Measurements from ENCODE around the gene CD7.

DNA sequence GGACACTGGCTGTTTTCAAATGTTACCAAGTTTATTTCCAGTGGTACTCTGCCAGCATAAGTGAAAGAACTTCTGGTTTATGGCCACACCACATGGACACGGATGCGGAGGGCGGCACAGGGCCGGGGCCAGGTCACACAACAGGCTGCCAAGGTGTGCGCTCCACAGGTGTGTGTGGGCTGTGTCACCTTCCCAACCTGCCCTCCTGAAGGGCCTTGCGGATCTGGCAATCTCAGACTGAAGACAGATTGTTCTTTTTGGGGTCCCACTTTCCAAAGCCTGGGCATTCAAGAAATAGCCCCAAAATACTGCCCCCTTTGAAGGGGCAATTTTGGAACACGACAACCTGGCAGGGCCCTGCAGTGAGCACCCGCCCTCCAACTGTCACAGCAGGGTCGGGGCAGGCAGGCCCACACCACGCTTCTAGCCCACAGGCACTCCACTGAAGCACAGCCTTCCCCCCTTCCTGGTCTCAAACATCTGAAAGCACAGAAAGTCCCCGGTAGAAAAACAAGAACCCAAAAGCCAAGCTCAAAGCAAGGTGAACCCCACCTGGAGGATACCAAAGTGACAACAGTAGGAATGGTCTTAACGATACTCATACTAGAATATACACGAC, 47.4 kb downstream of the CD7 start:
- TF ChIP-seq, protein P1, sequence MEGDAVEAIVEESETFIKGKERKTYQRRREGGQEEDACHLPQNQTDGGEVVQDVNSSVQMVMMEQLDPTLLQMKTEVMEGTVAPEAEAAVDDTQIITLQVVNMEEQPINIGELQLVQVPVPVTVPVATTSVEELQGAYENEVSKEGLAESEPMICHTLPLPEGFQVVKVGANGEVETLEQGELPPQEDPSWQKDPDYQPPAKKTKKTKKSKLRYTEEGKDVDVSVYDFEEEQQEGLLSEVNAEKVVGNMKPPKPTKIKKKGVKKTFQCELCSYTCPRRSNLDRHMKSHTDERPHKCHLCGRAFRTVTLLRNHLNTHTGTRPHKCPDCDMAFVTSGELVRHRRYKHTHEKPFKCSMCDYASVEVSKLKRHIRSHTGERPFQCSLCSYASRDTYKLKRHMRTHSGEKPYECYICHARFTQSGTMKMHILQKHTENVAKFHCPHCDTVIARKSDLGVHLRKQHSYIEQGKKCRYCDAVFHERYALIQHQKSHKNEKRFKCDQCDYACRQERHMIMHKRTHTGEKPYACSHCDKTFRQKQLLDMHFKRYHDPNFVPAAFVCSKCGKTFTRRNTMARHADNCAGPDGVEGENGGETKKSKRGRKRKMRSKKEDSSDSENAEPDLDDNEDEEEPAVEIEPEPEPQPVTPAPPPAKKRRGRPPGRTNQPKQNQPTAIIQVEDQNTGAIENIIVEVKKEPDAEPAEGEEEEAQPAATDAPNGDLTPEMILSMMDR (conservative IDR thresholded peaks at IDR 0.05; ENCODE audit: low read length), result no peak
- no peak for TF ChIP-seq EZH2phosphoT487 (IDR thresholded peaks at IDR 0.05; ENCODE audit: borderline replicate concordance, low read depth, low read length)

All from OCI-LY7 (cell line).